Keratinocyte (primary cell): ENCODE data around the gene GPHA2.

Experiments
- EZH2 ChIP-seq: IDR thresholded peaks from one replicate; pipeline ENCODE4 v1.6.1; 2012; ENCODE audit warnings: inconsistent platforms, mild to moderate bottlenecking, low read length, moderate library complexity
- TF ChIP-seq, protein P1 (sequence below), 3 experiments: IDR thresholded peaks in 1 of 3; conservative IDR thresholded peaks in 1 of 3; optimal IDR thresholded peaks in 1 of 3; 2 replicates in 2 of 3; 3 replicates in 1 of 3; pipeline versions ENCODE3 to v1.5.1; 2011; ENCODE audit warnings: low read length in 3 of 3, mild to moderate bottlenecking in 3 of 3, moderate library complexity in 2 of 3, control low read depth in 1 of 3, inconsistent platforms in 1 of 3; ENCODE audit not compliant: insufficient read depth in 2 of 3; ENCODE audit errors: extremely low read depth in 1 of 3

DNA sequence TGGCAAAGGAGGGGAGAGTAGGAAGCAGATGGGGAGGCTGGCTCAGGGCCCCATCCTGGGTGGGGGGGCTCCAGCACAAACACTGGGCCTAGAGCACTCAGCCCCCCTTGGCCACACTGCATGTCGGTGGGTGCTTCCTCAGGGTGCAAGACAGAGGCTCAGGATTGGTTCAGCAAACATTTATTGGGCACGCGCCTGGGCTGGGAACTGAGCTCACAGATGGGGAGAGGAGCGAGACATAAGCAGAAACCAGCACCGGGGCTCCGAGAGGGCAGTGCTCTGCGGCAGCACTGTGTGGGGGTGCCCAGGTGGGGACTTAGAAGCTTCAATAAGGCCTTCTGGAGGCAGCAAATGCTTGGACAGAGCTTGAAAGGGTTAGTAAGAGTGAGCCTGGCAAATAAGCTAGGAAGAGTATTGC lies 45.2 kb downstream of the GPHA2 start:
- TF ChIP-seq, protein P1, sequence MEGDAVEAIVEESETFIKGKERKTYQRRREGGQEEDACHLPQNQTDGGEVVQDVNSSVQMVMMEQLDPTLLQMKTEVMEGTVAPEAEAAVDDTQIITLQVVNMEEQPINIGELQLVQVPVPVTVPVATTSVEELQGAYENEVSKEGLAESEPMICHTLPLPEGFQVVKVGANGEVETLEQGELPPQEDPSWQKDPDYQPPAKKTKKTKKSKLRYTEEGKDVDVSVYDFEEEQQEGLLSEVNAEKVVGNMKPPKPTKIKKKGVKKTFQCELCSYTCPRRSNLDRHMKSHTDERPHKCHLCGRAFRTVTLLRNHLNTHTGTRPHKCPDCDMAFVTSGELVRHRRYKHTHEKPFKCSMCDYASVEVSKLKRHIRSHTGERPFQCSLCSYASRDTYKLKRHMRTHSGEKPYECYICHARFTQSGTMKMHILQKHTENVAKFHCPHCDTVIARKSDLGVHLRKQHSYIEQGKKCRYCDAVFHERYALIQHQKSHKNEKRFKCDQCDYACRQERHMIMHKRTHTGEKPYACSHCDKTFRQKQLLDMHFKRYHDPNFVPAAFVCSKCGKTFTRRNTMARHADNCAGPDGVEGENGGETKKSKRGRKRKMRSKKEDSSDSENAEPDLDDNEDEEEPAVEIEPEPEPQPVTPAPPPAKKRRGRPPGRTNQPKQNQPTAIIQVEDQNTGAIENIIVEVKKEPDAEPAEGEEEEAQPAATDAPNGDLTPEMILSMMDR (optimal IDR thresholded peaks at IDR 0.05 in 1 of 3, IDR thresholded peaks at IDR 0.05 in 1 of 3, conservative IDR thresholded peaks at IDR 0.05 in 1 of 3; ENCODE audit: extremely low read depth in 1 of 3, insufficient read depth in 2 of 3, low read length in 3 of 3) = no peak
- no peak for TF ChIP-seq EZH2
